Measurements from ENCODE around the gene SLC9A3. TPM values are rescaled to one million over a fixed set of nuclear protein-coding genes. Genes with fewer than 3 reads are reported as not detected.
"Not testable (repeated sequence)": the region's sequence is repeated elsewhere in the genome, so short reads cannot be mapped to it uniquely, and the experiment has no call there.

SLC9A3 gene
- total RNA-seq, 6 experiments from 2014 or later, result 0.63 to 1.00 (median 0.74) TPM

DNA sequence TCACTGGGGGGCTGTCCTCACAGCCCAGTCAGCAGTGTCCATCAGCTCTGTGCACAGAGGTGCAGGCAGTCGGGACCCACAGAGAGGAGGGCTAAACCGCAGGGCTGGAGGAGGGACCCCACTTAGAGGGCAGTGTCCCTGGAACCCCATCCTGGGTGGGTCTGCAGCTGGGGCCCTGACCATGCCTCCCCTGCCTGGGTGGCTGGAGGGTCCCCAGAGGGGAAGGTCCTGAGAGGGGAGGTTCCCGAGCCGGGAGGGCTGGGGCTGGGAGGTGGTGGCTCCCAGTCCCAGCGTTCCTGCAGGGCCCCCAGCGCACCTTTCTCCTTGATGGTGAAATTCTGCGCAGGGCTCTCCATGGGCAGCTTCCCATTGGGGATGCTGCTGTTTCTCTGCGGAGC lies 48.5 kb downstream of the SLC9A3 start:
- Mint-ChIP-seq H3K36me3 (ENCODE audit: low read depth) (peaks cover 8% of the 10 kb centered on the region; the same call in 1 of the 2 replicates), H3K27me3 (ENCODE audit: insufficient read depth) (peaks cover 10% of the 10 kb centered on the region), H3K9me3 (no peaks in the 10 kb centered on the region), H3K27ac (no peak overlapping the region), H3K4me3 (no peak overlapping the region; the same call in 1 of the 2 replicates), H3K4me1 (ENCODE audit: low read depth) (peaks cover 9% of the 10 kb centered on the region)
- TF ChIP-seq, protein P1, sequence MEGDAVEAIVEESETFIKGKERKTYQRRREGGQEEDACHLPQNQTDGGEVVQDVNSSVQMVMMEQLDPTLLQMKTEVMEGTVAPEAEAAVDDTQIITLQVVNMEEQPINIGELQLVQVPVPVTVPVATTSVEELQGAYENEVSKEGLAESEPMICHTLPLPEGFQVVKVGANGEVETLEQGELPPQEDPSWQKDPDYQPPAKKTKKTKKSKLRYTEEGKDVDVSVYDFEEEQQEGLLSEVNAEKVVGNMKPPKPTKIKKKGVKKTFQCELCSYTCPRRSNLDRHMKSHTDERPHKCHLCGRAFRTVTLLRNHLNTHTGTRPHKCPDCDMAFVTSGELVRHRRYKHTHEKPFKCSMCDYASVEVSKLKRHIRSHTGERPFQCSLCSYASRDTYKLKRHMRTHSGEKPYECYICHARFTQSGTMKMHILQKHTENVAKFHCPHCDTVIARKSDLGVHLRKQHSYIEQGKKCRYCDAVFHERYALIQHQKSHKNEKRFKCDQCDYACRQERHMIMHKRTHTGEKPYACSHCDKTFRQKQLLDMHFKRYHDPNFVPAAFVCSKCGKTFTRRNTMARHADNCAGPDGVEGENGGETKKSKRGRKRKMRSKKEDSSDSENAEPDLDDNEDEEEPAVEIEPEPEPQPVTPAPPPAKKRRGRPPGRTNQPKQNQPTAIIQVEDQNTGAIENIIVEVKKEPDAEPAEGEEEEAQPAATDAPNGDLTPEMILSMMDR (IDR thresholded peaks at IDR 0.05), result no peak
- no peak for DNase-seq

DNA sequence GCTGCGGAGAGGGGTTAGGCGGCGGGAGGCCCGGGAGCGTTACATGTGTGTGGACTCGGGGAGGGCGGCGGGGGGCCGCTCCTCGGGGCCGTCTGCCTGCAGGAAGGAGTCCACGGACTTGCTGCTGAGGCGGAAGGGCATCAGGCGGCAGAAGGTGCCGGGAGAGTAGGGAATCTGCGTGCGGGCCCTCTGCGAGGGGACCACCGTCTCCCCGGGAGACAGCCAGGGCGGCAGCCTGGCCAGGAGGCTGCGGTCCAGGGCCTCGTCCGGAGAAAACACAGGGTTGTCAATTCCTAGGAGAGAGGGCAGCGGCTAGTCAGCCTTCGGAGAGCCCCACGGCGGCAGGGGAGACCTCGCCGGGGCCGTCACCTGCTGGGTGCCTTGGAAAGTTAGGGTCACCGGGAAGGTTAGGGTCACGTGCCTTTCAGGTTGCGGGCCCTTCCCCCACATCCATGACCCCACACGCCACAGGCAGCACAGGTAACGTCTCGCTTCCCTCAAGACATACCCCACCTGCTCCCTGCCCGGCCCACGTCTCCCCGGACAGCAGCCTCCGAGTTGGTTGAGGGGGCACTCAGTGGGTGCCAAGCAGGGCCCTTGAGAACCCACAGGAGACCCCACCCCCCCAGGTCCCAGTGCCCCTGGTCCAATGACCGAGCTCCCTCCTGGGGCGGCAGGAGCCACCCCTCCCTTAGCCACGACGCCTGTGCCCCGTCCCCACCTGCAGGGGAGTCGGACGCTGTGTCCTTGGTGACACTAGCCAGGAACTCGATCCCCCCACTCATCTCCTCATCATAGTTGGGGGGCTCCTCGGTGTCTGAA lies 49.2 kb downstream of the SLC9A3 start:
- TF ChIP-seq, protein P1 (IDR thresholded peaks at IDR 0.05), result no peak
- Mint-ChIP-seq H3K36me3 (ENCODE audit: low read depth) (peaks cover 8% of the 10 kb centered on the region; the same call in 1 of the 2 replicates), H3K9me3 (no peaks in the 10 kb centered on the region), H3K4me3 (peak overlapping the region; percentile 67), H3K27me3 (ENCODE audit: insufficient read depth) (peaks cover 10% of the 10 kb centered on the region), H3K4me1 (ENCODE audit: low read depth) (peaks cover 9% of the 10 kb centered on the region), H3K27ac (no peak overlapping the region)
- no peak for DNase-seq

GRCh38 chr5:474232-474839 lies 49.9 kb downstream of the SLC9A3 start:
- H3K27ac Mint-ChIP-seq; H3K36me3 Mint-ChIP-seq (ENCODE audit: low read depth); H3K4me1 Mint-ChIP-seq (ENCODE audit: low read depth); DNase-seq; H3K9me3 Mint-ChIP-seq: not testable (repeated sequence)
- Mint-ChIP-seq H3K27me3 (ENCODE audit: insufficient read depth) (peaks cover 10% of the 10 kb centered on the region), H3K4me3 (peak overlapping the region; percentile 90; the same call in 1 of the 2 replicates)

- DNase-seq, result peak; percentile 14
- Mint-ChIP-seq H3K27me3 (ENCODE audit: insufficient read depth) (peaks cover 10% of the 10 kb centered on the region), H3K4me3 (peak overlapping the region; percentile 90), H3K4me1 (ENCODE audit: low read depth) (peaks cover 9% of the 10 kb centered on the region), H3K27ac (no peak overlapping the region), H3K9me3 (no peaks in the 10 kb centered on the region), H3K36me3 (ENCODE audit: low read depth) (peaks cover 8% of the 10 kb centered on the region; the same call in 1 of the 2 replicates)
- TF ChIP-seq, protein P1 (IDR thresholded peaks at IDR 0.05), result no peak
These were observed 50.6 kb downstream of the SLC9A3 start for GRCh38 chr5:473551-474192.

DNA sequence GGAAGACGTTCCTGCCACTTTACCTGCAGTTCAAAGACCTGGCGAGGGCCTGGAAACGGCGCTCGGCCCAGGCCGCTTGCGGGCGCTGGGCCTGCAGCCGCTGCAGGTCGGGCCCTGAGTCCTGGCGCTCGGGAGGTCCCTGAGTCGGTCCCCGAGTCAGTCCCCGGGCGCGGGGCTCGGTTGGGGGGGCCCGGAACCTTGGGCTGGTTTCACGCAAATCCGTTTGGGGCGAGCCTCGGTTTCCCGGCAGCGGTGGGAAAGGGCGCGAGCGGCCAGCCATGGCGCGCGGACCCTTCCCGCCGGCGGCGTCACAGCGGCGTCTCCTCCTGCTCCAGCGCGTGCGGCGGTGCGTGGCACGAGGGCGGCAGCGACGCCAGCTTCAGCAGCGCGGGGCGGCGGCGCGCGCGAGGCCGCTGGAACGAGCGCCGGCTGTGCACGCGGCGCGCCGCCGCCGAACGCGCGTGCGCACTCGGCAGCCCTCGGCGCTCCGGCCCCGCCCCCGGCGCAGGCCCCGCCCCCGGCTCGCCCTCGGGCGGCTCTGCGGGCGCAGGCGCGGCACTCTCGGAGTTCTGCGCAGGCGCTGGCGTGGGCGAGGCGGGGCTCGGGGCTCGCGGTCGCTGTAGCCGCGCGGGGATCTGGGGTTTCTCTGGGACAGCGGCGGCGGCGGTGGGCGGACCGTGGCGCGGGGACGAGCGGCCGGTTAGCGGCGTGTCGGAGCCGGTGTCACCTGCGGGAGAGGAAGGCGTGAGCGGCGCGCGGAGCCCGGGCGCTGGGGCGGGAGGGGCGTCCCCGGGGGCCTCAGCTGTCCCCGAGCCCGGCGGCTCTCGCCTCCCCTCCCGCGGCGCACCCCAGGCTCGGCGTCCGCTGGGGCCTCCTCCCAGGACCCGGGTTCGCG lies 51.3 kb downstream of the SLC9A3 start:
- peak; percentile 59 for DNase-seq
- H3K4me3 Mint-ChIP-seq, result peak overlapping the region; percentile 84
- TF ChIP-seq, protein P1 (IDR thresholded peaks at IDR 0.05), result no peak
- H3K27me3 Mint-ChIP-seq (ENCODE audit: insufficient read depth), result peaks cover 10% of the 10 kb centered on the region
- peaks cover 9% of the 10 kb centered on the region for H3K4me1 Mint-ChIP-seq (ENCODE audit: low read depth)
- peak overlapping the region; percentile 46; the same call in 1 of the 2 replicates for H3K27ac Mint-ChIP-seq
- H3K9me3 Mint-ChIP-seq, result no peaks in the 10 kb centered on the region
- H3K36me3 Mint-ChIP-seq (ENCODE audit: low read depth), result peaks cover 8% of the 10 kb centered on the region; the same call in 1 of the 2 replicates
